Hematopoietic multipotent progenitor cell treated with erythropoietin and hydrocortisone succinate and interleukin-3 and kit ligand, for 6 days (in vitro differentiated cells): ENCODE data around the gene SH2B2.
A peak's percentile ranks its signal among the peaks of the same experiment; 100 is the strongest.
"Not testable (repeated sequence)": the region's sequence is repeated elsewhere in the genome, so short reads cannot be mapped to it uniquely, and the experiment has no call there.

Experiments used
- DNase-seq: peaks from one replicate; pipeline ENCODE4 v3.0.0-alpha.2; 2015

Gene SH2B2

GRCh38 chr7:102337420-102337819, 50.8 kb downstream of the SH2B2 start:
- DNase-seq: not testable (repeated sequence)

- not testable (repeated sequence) for DNase-seq
Observed at GRCh38 chr7:102340599-102341368, 54.1 kb downstream of the SH2B2 start.

GRCh38 chr7:102346983-102347382, 60.3 kb downstream of the SH2B2 start:
- DNase-seq: not testable (repeated sequence)

GRCh38 chr7:102356344-102356743, 69.7 kb downstream of the SH2B2 start, which contains the start of gene SPDYE6:
Gene SPDYE6, minus strand, starts transcription at chr7:102356444. Its CDS starts 421 bp downstream, at chr7:102356023.
- not testable (repeated sequence) for DNase-seq

GRCh38 chr7:102363549-102364393, 77.1 kb downstream of the SH2B2 start:
- DNase-seq: peak; percentile 99

- DNase-seq: peak; percentile 10
Observed at GRCh38 chr7:102364394-102364886, 77.8 kb downstream of the SH2B2 start.

- DNase-seq: not testable (repeated sequence)
Observed at GRCh38 chr7:102365390-102365789, 78.7 kb downstream of the SH2B2 start.

- DNase-seq: not testable (repeated sequence)
Observed at GRCh38 chr7:102370038-102370437, 83.4 kb downstream of the SH2B2 start.
